GM12878 (cell line): Measurements from ENCODE around the gene UNC5B. TPM values are rescaled to one million over a fixed set of nuclear protein-coding genes. Genes with fewer than 3 reads are reported as not detected.

Experiments used
- ATAC-seq: fragments of 200-7000 bp; cut with Tn5 transposase; 3 replicates; pipeline ENCODE4 v1.9.1; 2020; ENCODE audit warnings: mild to moderate bottlenecking, moderate library complexity
- Bru-seq: library from RNA; stranded (reverse); fragments of 400-500 nt; gene quantifications from one replicate; lab custom pipeline; 2021; lab: Mats Ljungman, UMichigan
- BruChase-seq, 2 experiments: library from RNA; stranded (reverse); fragments of 400-500 nt; gene quantifications; one replicate each; lab custom pipeline; 2021; lab: Mats Ljungman, UMichigan
- BruUV-seq: library from RNA; stranded (reverse); fragments of 400-500 nt; replicated peaks from 2 replicates; lab custom pipeline; 2021; lab: Mats Ljungman, UMichigan
- CTCF ChIA-PET: fragments of 300-600 bp; sonication (Branson Sonifier 250); formaldehyde crosslinking; extraction: SDS; loops from one replicate; lab custom pipeline; 2021; ENCODE audit warnings: inconsistent platforms; lab: Yijun Ruan, JAX
- POLR2A ChIA-PET: fragments of 350-600 bp; formaldehyde crosslinking; extraction: SDS; loops from one replicate; lab custom pipeline; 2021; ENCODE audit warnings: inconsistent platforms; lab: Charles Lee
- RAD21 ChIA-PET: fragments of 300-600 bp; sonication (Branson Sonifier 250); formaldehyde crosslinking; loops from one replicate; lab custom pipeline; 2023; ENCODE audit warnings: antibody characterized with exemption; ENCODE audit not compliant: unreplicated experiment; lab: Charles Lee
- SMC1A ChIA-PET: fragments of 300-600 bp; sonication (Branson Sonifier 250); formaldehyde crosslinking; loops from one replicate; lab custom pipeline; 2023; ENCODE audit not compliant: unreplicated experiment, uncharacterized antibody; lab: Charles Lee
- DNase-seq: peaks from one replicate; pipeline ENCODE4 v3.0.0-alpha.2; 2011; ENCODE audit warnings: low read depth, low spot score
- FAIRE-seq: peaks from 3 replicates; lab custom pipeline; 2011; peaks lifted over from hg19 to GRCh38; lab: Jason Lieb, UNC
- H2AFZ ChIP-seq: 2 replicates; pipeline ENCODE4 v1.6.0; 2011; ENCODE audit warnings: low read depth, low read length, control low read depth; ENCODE audit not compliant: control insufficient read depth
- H3K27ac ChIP-seq: 2 replicates; pipeline ENCODE4 v1.5.1; 2011; ENCODE audit warnings: control low read depth; ENCODE audit not compliant: control insufficient read depth, insufficient read depth
- H3K27me3 ChIP-seq, 2 experiments: replicated peaks in 1 of 2; 2 replicates each; pipeline versions ENCODE4 v1.6.0 to v1.6.1; 2011; ENCODE audit warnings: low read length in 1 of 2; ENCODE audit not compliant: control insufficient read depth in 2 of 2, insufficient read depth in 2 of 2
- H3K36me3 ChIP-seq, 2 experiments: 2 replicates each; pipeline ENCODE4 v1.5.1; 2011; ENCODE audit warnings: low read length in 1 of 2; ENCODE audit not compliant: control insufficient read depth in 2 of 2, insufficient read depth in 2 of 2
- H3K4me1 ChIP-seq: 2 replicates; pipeline ENCODE4 v1.6.1; 2011; ENCODE audit warnings: mild to moderate bottlenecking, low read length, moderate library complexity, mixed read lengths; ENCODE audit not compliant: control insufficient read depth, insufficient read depth
- H3K4me2 ChIP-seq: 2 replicates; pipeline ENCODE4 v1.6.0; 2011; ENCODE audit warnings: control low read depth; ENCODE audit not compliant: control insufficient read depth, insufficient read depth
- H3K4me3 ChIP-seq: fragments of 200-600 bp; sonication (generic); 2 replicates; pipeline ENCODE4 v1.5.1; 2016
- H3K79me2 ChIP-seq: 2 replicates; pipeline ENCODE4 v1.6.0; 2011; ENCODE audit warnings: low read length; ENCODE audit not compliant: control insufficient read depth, insufficient read depth
- H3K9ac ChIP-seq: 2 replicates; pipeline ENCODE4 v1.8.0; 2011; ENCODE audit warnings: low read length, control low read depth, mixed read lengths; ENCODE audit not compliant: control insufficient read depth, insufficient read depth
- H3K9me3 ChIP-seq: replicated peaks from 3 replicates; pipeline ENCODE4 v1.5.1; 2011; ENCODE audit warnings: mild to moderate bottlenecking, low read length; ENCODE audit not compliant: control insufficient read depth, insufficient read depth
- H4K20me1 ChIP-seq: 2 replicates; pipeline ENCODE4 v1.6.0; 2011; ENCODE audit not compliant: control insufficient read depth, insufficient read depth
- BRCA1 ChIP-seq: IDR thresholded peaks from 2 replicates; pipeline ENCODE4 v1.6.1; 2011; ENCODE audit warnings: low read depth, low read length, improper control_type of control experiment
- HDAC6 ChIP-seq: fragments of 200-600 bp; sonication (generic); IDR thresholded peaks from one replicate; pipeline ENCODE4 v1.8.0; 2017; ENCODE audit warnings: antibody characterized with exemption; ENCODE audit not compliant: unreplicated experiment
- IKZF1 ChIP-seq: fragments of 450-650 bp; conservative IDR thresholded peaks from 2 replicates; pipeline ENCODE4 v1.6.1; 2017; ENCODE audit warnings: antibody characterized with exemption, mild to moderate bottlenecking
- TCF3 ChIP-seq: IDR thresholded peaks from 2 replicates; pipeline ENCODE4 v1.6.1; 2012; ENCODE audit warnings: low read depth, mild to moderate bottlenecking, low read length, borderline replicate concordance; ENCODE audit not compliant: insufficient read depth
- YY1 ChIP-seq: IDR thresholded peaks from 2 replicates; pipeline ENCODE4 v1.6.1; 2011; ENCODE audit warnings: low read depth, mild to moderate bottlenecking, low read length
- WGBS: methylation state at CpG from one replicate; pipeline ENCODE4 v1.1.6; 2016; ENCODE audit warnings: low lambda C conversion rate; ENCODE audit not compliant: insufficient replicate concordance, insufficient coverage; ENCODE audit errors: missing lambda C conversion rate; 5-methylcytosine and 5-hydroxymethylcytosine counted together
- in situ Hi-C: fragments of 300-500 bp; cut with MboI; formaldehyde crosslinking; loops from 9 replicates; pipeline ENCODE4 v1.14.3; 2018; ENCODE audit warnings: mixed read lengths
- intact Hi-C: fragments of 100-400 bp; cut with micrococcal nuclease; formaldehyde crosslinking; loops from one replicate; pipeline ENCODE4 v1.14.2; 2022; ENCODE audit not compliant: unreplicated experiment
- long read RNA-seq, 2 experiments: library from polyadenylated mRNA; unstranded; transcript quantifications; one replicate each; pipeline ENCODE4 v2.0.0, GENCODE V29; 2019 to 2020
- polyA minus RNA-seq, 3 experiments: library from RNA; depleted of rRNA, polyadenylated mRNA; stranded (reverse); fragments of >200 nt; gene quantifications; 2 replicates each; pipeline ENCODE4 v1.2.3, GENCODE V29; 2011
- polyA plus RNA-seq, 11 experiments: library from polyadenylated mRNA; depleted of rRNA in 4 of 11; unstranded in 6 of 11; stranded (reverse) in 5 of 11; fragments of >200 nt; fragmentation: Nextera tagmentation in 4 of 11; fragmentation: Illumina TruSeq in 1 of 11; extraction: Ambion mirVana in 4 of 11; extraction: Trizol in 1 of 11; gene quantifications; 1 replicate in 1 of 11; 2 replicates in 10 of 11; pipeline versions ENCODE4 v1.2.1 to v1.2.3, GENCODE V29; 2011 to 2016; ENCODE audit warnings: inconsistent platforms in 2 of 11, missing spikeins in 2 of 11, low read depth in 1 of 11
- total RNA-seq, 4 experiments: library from RNA; depleted of rRNA in 3 of 4; stranded (reverse); fragments of >200 nt in 3 of 4; fragmentation: Illumina TruSeq in 1 of 4; extraction: Trizol in 1 of 4; gene quantifications; 2 replicates each; pipeline versions ENCODE4 v1.2.1 to v1.2.3, GENCODE V29; 2013 to 2021

UNC5B gene
- total RNA-seq (2013; cell fraction: nucleolus; rRNA removed), result not detected in 2 replicates
- total RNA-seq (2014; rRNA removed) (not detected in 2 replicates), total RNA-seq (2014; rRNA removed; fragmentation: Illumina TruSeq; extraction: Trizol) (not detected in 2 replicates), total RNA-seq (2021) (0.08 and 0.11 TPM in 2 replicates), polyA plus RNA-seq (2011; rRNA removed) (not detected in 2 replicates), polyA plus RNA-seq (2014; fragmentation: Illumina TruSeq; extraction: Trizol) (not detected in 2 replicates), polyA plus RNA-seq (2014; fragmentation: Nextera tagmentation; extraction: Ambion mirVana) (not detected), polyA plus RNA-seq (2014; rRNA removed) (not detected in 2 replicates), polyA plus RNA-seq (2016; fragmentation: Nextera tagmentation; extraction: Ambion mirVana) (under 1 TPM in 1 of 2 experiments, not detected in 1; 0.03 TPM), polyA minus RNA-seq (2011; rRNA and poly(A)+ RNA removed) (not detected in 2 replicates), Bru-seq, nascent RNA (percentile 6 among the genes with signal in this experiment), BruChase-seq, experiment 1, labeled RNA remaining after a 6-hour chase (percentile 1 among the genes with signal in this experiment), BruChase-seq, experiment 2, labeled RNA remaining after a 2-hour chase (percentile 14 among the genes with signal in this experiment)
- polyA plus RNA-seq (2011; ENCODE audit: low read depth), result not detected
- 0.01 and 0.02 TPM in 2 replicates for polyA plus RNA-seq (2011; cell fraction: cytosol; rRNA removed)
- polyA plus RNA-seq (2011; cell fraction: nucleus; rRNA removed), result 0.03 and 0.04 TPM in 2 replicates
- 0.03 TPM in 1 of 2 replicates, not detected in the other for polyA plus RNA-seq (2012)
- 0.10 TPM in 1 of 2 replicates, not detected in the other for polyA minus RNA-seq (2011; cell fraction: cytosol; rRNA and poly(A)+ RNA removed)
- 0.10 TPM in 1 of 2 replicates, not detected in the other for polyA minus RNA-seq (2011; cell fraction: nucleus; rRNA and poly(A)+ RNA removed)
- long read RNA-seq, experiment 1, result 0 reads
- long read RNA-seq, experiment 2, result 0 reads

GRCh38 chr10:71212318-71213126, at the start of gene UNC5B:
UNC5B (plus strand) TSS chr10:71212570; CDS start chr10:71212986, 416 bp downstream.
- POLR2A ChIA-PET, result no interaction called here
- H3K27ac ChIP-seq, result no peak within 1 kb of the TSS
- BruUV-seq, result no TSS peak
- no peak within 1 kb of the TSS for H3K4me3 ChIP-seq
- intact Hi-C loops (no loop called here), in situ Hi-C loops (loop anchor here (5.0 kb wide), 1 partner anchor 290 kb away; no protein-coding TSS in a partner anchor)
- H3K36me3 ChIP-seq, result no peaks in the 10 kb centered on the region
- TF ChIP-seq IKZF1, result no peak
- TF ChIP-seq BRCA1, result no peak
- TF ChIP-seq HDAC6, result peak; percentile 89
- TF ChIP-seq YY1, result no peak
- TF ChIP-seq TCF3, result no peak
- CTCF ChIA-PET, result no interaction called here
- RAD21 ChIA-PET, result no interaction called here
- no peak within 1 kb of the TSS for H3K4me2 ChIP-seq
- peaks cover 3% of the 10 kb centered on the region; the same call in 1 of the 2 replicates for H4K20me1 ChIP-seq
- peaks cover 16 to 18% of the 10 kb centered on the region in 2 experiments for H3K27me3 ChIP-seq
- ATAC-seq (peak; percentile 66), FAIRE-seq (no peak), DNase-seq (no peak)
- WGBS, result 4% methylated on average over 59 of the region's 109 CpGs
- SMC1A ChIA-PET, result no interaction called here
- H3K9ac ChIP-seq, result no peak within 1 kb of the TSS
- no peaks in the 10 kb centered on the region for H3K9me3 ChIP-seq
- no peaks in the 10 kb centered on the region for H3K4me1 ChIP-seq
- H2AFZ ChIP-seq, result no peak within 1 kb of the TSS
- H3K79me2 ChIP-seq, result no peaks in the 10 kb centered on the region
